GM23248 (cell line): ENCODE results near the gene ZC3H7A.
"Not testable (repeated sequence)": the region's sequence is repeated elsewhere in the genome, so short reads cannot be mapped to it uniquely, and the experiment has no call there.

Experiments used
- EZH2 ChIP-seq: fragments of 200-600 bp; sonication (generic); IDR thresholded peaks from 2 replicates; pipeline ENCODE4 v1.6.1; 2018; ENCODE audit warnings: antibody characterized with exemption, mild to moderate bottlenecking; ENCODE audit not compliant: insufficient read depth, poor library complexity, severe bottlenecking
- EZH2phosphoT487 ChIP-seq: fragments of 200-600 bp; sonication (generic); IDR thresholded peaks from 2 replicates; pipeline ENCODE4 v1.6.1; 2018; ENCODE audit warnings: antibody characterized with exemption, moderate library complexity, mild to moderate bottlenecking, low read depth; ENCODE audit not compliant: insufficient read depth

- TF ChIP-seq EZH2, EZH2phosphoT487: not testable (repeated sequence)
These were observed 12.7 kb downstream of the ZC3H7A start for GRCh38 chr16:11784381-11784780.
